PC-3 (cell line): ENCODE results near the gene TRIM44. TPM values are rescaled to one million over a fixed set of nuclear protein-coding genes. Genes with fewer than 3 reads are reported as not detected.

Source experiments
- ATAC-seq: fragments of 200-7000 bp; cut with Tn5 transposase; 2 replicates; pipeline ENCODE4 v1.9.1; 2020; ENCODE audit warnings: mild to moderate bottlenecking, moderate library complexity
- BruUV-seq: library from RNA; stranded (reverse); fragments of 400-500 nt; replicated peaks from 2 replicates; lab custom pipeline; 2021; lab: Mats Ljungman, UMichigan
- CTCF ChIA-PET: fragments of 300-600 bp; sonication (Branson Sonifier 250); formaldehyde crosslinking; loops from one replicate; lab custom pipeline; 2022; ENCODE audit warnings: antibody characterized with exemption; lab: Charles Lee
- POLR2A ChIA-PET: fragments of 300-600 bp; sonication (Branson Sonifier 250); formaldehyde crosslinking; loops from one replicate; lab custom pipeline; 2022; ENCODE audit warnings: antibody characterized with exemption; ENCODE audit not compliant: unreplicated experiment; lab: Charles Lee
- DNase-seq: peaks from one replicate; pipeline ENCODE4 v3.0.0-alpha.2; 2015
- H2AFZ ChIP-seq: fragments of 300-600 bp; sonication (generic); 2 replicates; pipeline ENCODE4 v1.6.0; 2016; ENCODE audit warnings: antibody characterized with exemption, low read length
- H3F3A ChIP-seq: fragments of 300-600 bp; sonication (generic); one replicate; pipeline ENCODE4 v1.6.0; 2017; ENCODE audit warnings: antibody characterized with exemption, low read length, control low read depth, mild to moderate bottlenecking; ENCODE audit not compliant: unreplicated experiment
- H3K27ac ChIP-seq: fragments of 300-600 bp; sonication (generic); 2 replicates; pipeline ENCODE4 v1.5.1; 2016; ENCODE audit warnings: mild to moderate bottlenecking, low read length
- H3K27me3 ChIP-seq: fragments of 300-600 bp; sonication (generic); 2 replicates; pipeline ENCODE4 v1.6.1; 2016; ENCODE audit warnings: low read length, mixed read lengths
- H3K36me3 ChIP-seq: fragments of 300-600 bp; sonication (generic); 2 replicates; pipeline ENCODE4 v1.6.1; 2016; ENCODE audit warnings: low read depth, mixed run types, low read length, mixed read lengths
- H3K4me1 ChIP-seq: fragments of 300-600 bp; sonication (generic); 2 replicates; pipeline ENCODE4 v1.5.1; 2016; ENCODE audit warnings: low read length; ENCODE audit not compliant: insufficient read depth
- H3K4me2 ChIP-seq: fragments of 300-600 bp; sonication (generic); 2 replicates; pipeline ENCODE4 v1.6.0; 2016; ENCODE audit warnings: low read length
- H3K4me3 ChIP-seq: fragments of 300-600 bp; sonication (generic); 2 replicates; pipeline ENCODE4 v1.5.1; 2016; ENCODE audit warnings: mild to moderate bottlenecking, low read length, mixed read lengths
- H3K79me2 ChIP-seq: fragments of 300-600 bp; sonication (generic); 2 replicates; pipeline ENCODE4 v1.6.1; 2017; ENCODE audit warnings: low read length, mixed read lengths
- H3K9ac ChIP-seq: fragments of 300-600 bp; sonication (generic); 2 replicates; pipeline ENCODE4 v1.6.0; 2016; ENCODE audit warnings: mild to moderate bottlenecking, low read length
- H3K9me2 ChIP-seq: fragments of 300-600 bp; sonication (generic); replicated peaks from 2 replicates; pipeline ENCODE4 v1.6.1; 2016; ENCODE audit warnings: mixed run types, low read length, mixed read lengths
- H3K9me3 ChIP-seq: fragments of 300-600 bp; sonication (generic); 2 replicates; pipeline ENCODE4 v1.6.1; 2016; ENCODE audit warnings: low read length, mixed read lengths
- H4K20me1 ChIP-seq: fragments of 300-600 bp; sonication (generic); 2 replicates; pipeline ENCODE4 v1.6.1; 2016; ENCODE audit warnings: low read length, mixed read lengths
- EZH2 ChIP-seq: fragments of 300-600 bp; sonication (generic); IDR thresholded peaks from one replicate; pipeline ENCODE4 v1.6.1; 2017; ENCODE audit warnings: antibody characterized with exemption, mild to moderate bottlenecking, low read length; ENCODE audit not compliant: unreplicated experiment
- EZH2phosphoT487 ChIP-seq: fragments of 300-600 bp; sonication (generic); IDR thresholded peaks from 2 replicates; pipeline ENCODE4 v1.6.1; 2018; ENCODE audit warnings: mild to moderate bottlenecking, antibody characterized with exemption, low read length, borderline replicate concordance
- intact Hi-C: fragments of 100-400 bp; cut with micrococcal nuclease; formaldehyde crosslinking; loops from 2 replicates; pipeline ENCODE4 v1.9.0; 2023
- total RNA-seq: library from RNA; depleted of rRNA; stranded (reverse); fragments of >200 nt; gene quantifications from 2 replicates; pipeline ENCODE4 v1.2.3, GENCODE V29; 2014
- TF ChIP-seq, protein P1 (sequence below): fragments of 300-600 bp; sonication (generic); conservative IDR thresholded peaks from 2 replicates; pipeline ENCODE4 v1.5.1; 2017; ENCODE audit warnings: antibody characterized with exemption, low read depth, mild to moderate bottlenecking, low read length

Gene TRIM44
- total RNA-seq, 1 experiment from 2014 or later = 14.0 TPM

DNA sequence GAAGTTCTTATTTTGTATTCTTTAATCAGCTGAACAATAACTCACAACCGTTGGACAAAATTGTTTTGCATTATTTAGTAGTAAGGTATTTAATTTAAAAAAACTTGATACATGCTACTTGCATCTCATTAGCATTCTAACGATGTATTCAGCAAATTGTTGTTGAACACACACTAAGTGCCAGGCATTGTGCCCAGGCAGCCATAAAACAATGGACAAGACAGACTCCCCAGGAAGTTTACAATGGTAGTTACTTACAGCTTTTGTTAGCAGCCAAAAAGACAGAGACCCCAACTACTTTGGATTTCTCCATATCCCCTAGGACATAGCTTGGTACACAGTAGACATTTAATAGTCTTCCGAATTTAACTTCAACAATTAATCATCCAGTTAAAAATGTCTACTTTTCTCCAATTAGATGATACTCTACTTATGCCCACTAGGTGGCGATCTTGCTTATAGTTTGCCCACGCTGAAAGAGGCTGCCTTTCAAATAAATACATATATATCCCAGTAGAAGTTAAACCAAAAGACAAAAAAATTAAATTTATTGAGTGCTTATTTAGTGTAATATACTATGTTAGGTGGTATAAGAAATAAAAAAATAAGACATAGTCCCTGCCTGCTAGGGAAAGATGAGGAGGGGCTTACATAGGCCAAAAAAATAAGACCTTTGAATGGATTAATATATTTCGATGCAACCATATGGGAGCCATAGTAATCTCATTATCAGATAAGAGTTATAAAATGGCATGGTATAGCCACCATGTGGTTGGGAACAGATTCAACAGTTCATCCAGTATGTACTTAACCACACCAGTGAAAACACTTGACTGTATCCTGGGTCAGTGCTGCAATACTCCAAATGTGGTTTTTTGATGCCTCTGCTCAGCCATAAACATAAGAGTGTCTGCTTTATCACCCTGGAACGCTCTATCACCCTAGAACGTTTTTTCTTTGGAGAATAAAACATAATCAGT lies 46.4 kb upstream of the TRIM44 start:
- H3K9ac ChIP-seq = no peak overlapping the region
- H3K4me1 ChIP-seq = peaks cover 36% of the 10 kb centered on the region
- no peaks in the 10 kb centered on the region for H3K9me2 ChIP-seq
- H3K79me2 ChIP-seq = peaks cover 26% of the 10 kb centered on the region
- H3K4me3 ChIP-seq = no peak overlapping the region
- H3K36me3 ChIP-seq = no peaks in the 10 kb centered on the region
- H2AFZ ChIP-seq = no peak overlapping the region
- BruUV-seq = no TSS peak
- peak; percentile 69 for DNase-seq
- H3K4me2 ChIP-seq = peak overlapping the region; percentile 91
- H3K9me3 ChIP-seq = no peaks in the 10 kb centered on the region
- intact Hi-C loops = loop anchor here (1.0 to 10.0 kb wide), 12 partner anchors 94 to 651 kb away; partner anchors contain the start of gene LDLRAD3
- H3K27me3 ChIP-seq = no peaks in the 10 kb centered on the region
- peak; percentile 3; the same call in 1 of the 2 replicates for ATAC-seq
- H3F3A ChIP-seq = no peaks in the 10 kb centered on the region
- CTCF ChIA-PET = interaction anchor here (0.7 to 2.2 kb wide), 3 partner anchors 128 to 533 kb away, joined by 3 to 11 read pairs (median 4); no protein-coding TSS in a partner anchor
- TF ChIP-seq EZH2 = no peak
- TF ChIP-seq, protein P1, sequence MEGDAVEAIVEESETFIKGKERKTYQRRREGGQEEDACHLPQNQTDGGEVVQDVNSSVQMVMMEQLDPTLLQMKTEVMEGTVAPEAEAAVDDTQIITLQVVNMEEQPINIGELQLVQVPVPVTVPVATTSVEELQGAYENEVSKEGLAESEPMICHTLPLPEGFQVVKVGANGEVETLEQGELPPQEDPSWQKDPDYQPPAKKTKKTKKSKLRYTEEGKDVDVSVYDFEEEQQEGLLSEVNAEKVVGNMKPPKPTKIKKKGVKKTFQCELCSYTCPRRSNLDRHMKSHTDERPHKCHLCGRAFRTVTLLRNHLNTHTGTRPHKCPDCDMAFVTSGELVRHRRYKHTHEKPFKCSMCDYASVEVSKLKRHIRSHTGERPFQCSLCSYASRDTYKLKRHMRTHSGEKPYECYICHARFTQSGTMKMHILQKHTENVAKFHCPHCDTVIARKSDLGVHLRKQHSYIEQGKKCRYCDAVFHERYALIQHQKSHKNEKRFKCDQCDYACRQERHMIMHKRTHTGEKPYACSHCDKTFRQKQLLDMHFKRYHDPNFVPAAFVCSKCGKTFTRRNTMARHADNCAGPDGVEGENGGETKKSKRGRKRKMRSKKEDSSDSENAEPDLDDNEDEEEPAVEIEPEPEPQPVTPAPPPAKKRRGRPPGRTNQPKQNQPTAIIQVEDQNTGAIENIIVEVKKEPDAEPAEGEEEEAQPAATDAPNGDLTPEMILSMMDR = peak; percentile 82
- POLR2A ChIA-PET = interaction anchor here (0.6 to 0.7 kb wide), 2 partner anchors 126 to 362 kb away, joined by 3 read pairs; no protein-coding TSS in a partner anchor
- H3K27ac ChIP-seq = peak overlapping the region; percentile 93
- peaks cover 5% of the 10 kb centered on the region for H4K20me1 ChIP-seq

DNA sequence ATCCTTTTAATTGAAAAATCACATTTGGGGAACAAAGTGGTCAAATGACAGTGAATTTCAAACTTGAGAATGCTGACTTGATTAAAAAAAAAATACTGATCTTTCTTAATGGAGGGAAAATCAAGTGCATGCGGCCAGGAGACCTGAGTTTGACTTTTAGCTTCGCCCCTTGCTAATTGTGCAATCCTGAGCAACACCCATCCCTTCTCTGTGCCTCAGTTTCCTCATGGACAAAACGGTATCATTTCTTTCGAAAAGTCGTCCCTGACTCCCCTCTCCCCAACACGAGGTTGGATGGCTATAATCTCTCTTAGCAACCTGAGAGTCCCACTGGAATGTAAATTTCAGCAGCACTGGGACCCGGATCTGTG lies 45.3 kb upstream of the TRIM44 start:
- Histone ChIP-seq H3K36me3 (no peaks in the 10 kb centered on the region), H3K4me2 (peak overlapping the region; percentile 91), H2AFZ (peak overlapping the region; percentile 44), H3K9ac (peak overlapping the region; percentile 86), H3K4me1 (peaks cover 47% of the 10 kb centered on the region), H3F3A (no peaks in the 10 kb centered on the region), H3K79me2 (peaks cover 36% of the 10 kb centered on the region), H3K27me3 (no peaks in the 10 kb centered on the region), H3K4me3 (peak overlapping the region; percentile 88), H3K9me3 (no peaks in the 10 kb centered on the region), H3K9me2 (no peaks in the 10 kb centered on the region), H3K27ac (peak overlapping the region; percentile 93), H4K20me1 (peaks cover 7% of the 10 kb centered on the region)
- intact Hi-C loops = loop anchor here (1.0 to 10.0 kb wide), 9 partner anchors 45 to 650 kb away; partner anchors contain the start of genes LDLRAD3 and TRIM44
- ChIA-PET CTCF (interaction anchor here (1.2 kb wide), 1 partner anchor 205 kb away, joined by 11 read pairs; no protein-coding TSS in a partner anchor), POLR2A (no interaction called here)
- DNase-seq (no peak), ATAC-seq (no peak)
- no TSS peak for BruUV-seq
- TF ChIP-seq, protein P1 = no peak
- no peak for TF ChIP-seq EZH2phosphoT487
- no peak for TF ChIP-seq EZH2
